Activated CD8-positive, alpha-beta memory T cell treated with anti-CD3 and anti-CD28 coated beads for 36 hours (primary cell): Measurements from ENCODE around the gene DOK4. TPM values are rescaled to one million over a fixed set of nuclear protein-coding genes. Genes with fewer than 3 reads are reported as not detected.

ENCODE experiments used
- CTCF ChIA-PET: fragments of 350-600 bp; sonication (Branson Sonifier 250); formaldehyde crosslinking; loops from one replicate; lab custom pipeline; 2021; ENCODE audit warnings: antibody characterized with exemption; lab: Charles Lee
- POLR2A ChIA-PET: fragments of 350-600 bp; sonication (Branson Sonifier 250); formaldehyde crosslinking; loops from one replicate; lab custom pipeline; 2021; ENCODE audit warnings: antibody characterized with exemption; lab: Charles Lee
- total RNA-seq, 2 experiments: library from RNA; stranded (reverse); gene quantifications; one replicate each; pipeline ENCODE4 v1.2.3, GENCODE V29; 2021

DOK4 gene
- total RNA-seq, 2 experiments from 2014 or later = 4.9 to 5.8 TPM

GRCh38 chr16:57485091-57485915 is 990 bp downstream of the DOK4 start:
- CTCF ChIA-PET = interaction anchor here (1.0 to 1.2 kb wide), 4 partner anchors 11 to 91 kb away, joined by 3 read pairs; no protein-coding TSS in a partner anchor
- POLR2A ChIA-PET = interaction anchor here (1.1 kb wide), 1 partner anchor 38 kb away, joined by 5 read pairs; the partner anchor contains the start of genes CIAPIN1 and COQ9

DNA sequence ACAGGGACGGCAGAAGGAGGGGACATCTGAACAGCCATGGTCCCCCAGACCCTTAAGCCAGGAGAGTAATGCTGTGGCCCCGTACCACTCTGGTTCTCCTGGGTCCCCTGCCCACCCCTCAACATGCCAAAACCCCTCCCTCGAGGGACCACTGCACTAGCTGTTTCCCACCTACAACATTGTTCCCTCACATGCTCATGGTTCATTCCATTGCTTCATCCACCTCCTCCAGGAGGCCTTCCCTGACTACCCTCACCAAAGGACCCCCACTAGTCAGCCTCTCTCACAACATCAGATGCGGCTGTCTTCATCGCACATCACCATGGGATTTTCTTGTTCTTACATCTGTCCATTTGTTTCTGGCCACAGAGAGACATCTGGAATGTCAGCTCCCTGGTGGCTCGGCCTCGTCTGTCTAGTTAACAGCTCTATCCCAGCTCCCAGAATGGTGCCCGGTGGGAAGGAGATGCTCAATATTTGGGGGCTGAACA is 1.7 kb downstream of the DOK4 start:
- POLR2A ChIA-PET = no interaction called here
- CTCF ChIA-PET = interaction anchor here (1.0 kb wide), 1 partner anchor 91 kb away, joined by 3 read pairs; no protein-coding TSS in a partner anchor

DNA sequence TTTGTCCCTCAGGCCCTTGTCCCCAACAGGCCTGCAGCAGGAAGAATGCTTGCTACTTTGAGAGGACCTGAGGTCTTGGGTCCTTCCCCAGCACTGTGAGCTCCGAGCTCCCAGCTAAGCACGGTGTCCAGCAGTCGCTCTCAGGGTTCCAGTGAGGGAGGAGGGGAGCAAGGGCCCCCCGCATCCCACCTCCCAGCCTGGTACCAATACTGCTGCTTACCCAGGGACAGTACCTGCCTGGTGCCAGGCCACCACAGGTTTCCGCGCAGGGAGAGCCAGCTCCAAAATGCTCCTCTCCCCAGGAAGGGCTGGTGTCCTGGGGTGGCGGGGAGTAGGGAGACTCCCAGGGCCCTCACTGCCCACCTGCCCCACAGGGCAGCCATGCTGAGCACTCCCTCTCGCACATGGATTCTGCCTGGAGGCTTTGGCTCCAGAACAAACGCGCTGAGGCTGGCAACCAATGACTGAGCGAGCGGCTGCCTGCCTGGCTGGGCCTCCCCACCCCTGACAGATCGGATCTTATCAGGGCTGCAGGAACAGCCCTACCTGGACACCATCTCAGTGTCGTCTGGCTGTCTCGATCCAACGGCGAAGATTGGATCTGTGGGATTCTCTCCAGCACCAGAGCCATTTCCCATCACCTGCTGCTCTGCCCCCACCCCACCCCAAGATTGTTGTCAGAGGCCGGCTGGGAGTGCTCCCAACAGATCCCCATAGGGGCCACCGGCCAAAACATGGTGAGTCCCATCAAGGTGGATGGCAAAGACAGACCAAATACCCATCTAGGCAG is 2.4 kb downstream of the DOK4 start:
- CTCF ChIA-PET = interaction anchor here (1.0 to 1.9 kb wide), 2 partner anchors 36 to 92 kb away, joined by 3 to 5 read pairs; no protein-coding TSS in a partner anchor
- POLR2A ChIA-PET = interaction anchor here (1.1 kb wide), 1 partner anchor 18 kb away, joined by 3 read pairs; no protein-coding TSS in a partner anchor

DNA sequence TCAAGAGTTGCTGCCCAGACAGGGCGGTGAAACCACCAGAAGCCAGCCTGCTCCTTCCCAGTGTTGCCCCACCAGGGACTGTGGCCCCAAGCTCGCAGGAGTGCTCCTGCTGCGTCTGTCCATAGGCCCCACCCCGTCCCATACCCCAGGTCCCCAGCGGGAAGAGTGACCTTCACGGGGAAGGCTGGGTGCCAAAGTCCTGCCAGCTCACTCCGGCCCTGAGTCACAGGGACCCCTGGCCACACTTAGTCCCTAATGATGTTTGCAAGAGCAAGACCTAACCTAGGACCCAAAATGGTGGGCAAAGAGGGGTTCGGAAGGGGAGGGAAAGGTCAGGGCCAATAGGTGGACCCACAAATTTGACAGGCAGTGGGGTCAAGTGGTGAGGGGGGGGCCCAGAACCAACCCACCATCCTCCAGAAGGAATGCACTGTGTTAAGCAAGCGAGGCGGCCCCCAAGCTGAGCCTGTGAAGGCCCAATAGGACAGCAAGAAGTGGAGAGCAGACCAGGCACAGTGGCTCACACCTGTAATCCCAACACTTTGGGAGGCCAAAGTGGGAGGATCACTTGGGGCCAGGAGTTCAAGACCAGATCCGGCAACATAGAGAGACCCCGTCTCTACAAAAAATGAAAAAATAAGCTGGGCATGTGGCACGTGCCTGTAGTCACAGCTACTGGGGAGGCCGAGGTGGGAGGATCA is 3.3 kb downstream of the DOK4 start:
- ChIA-PET CTCF (interaction anchor here (1.0 to 1.9 kb wide), 2 partner anchors 37 to 94 kb away, joined by 4 to 5 read pairs; no protein-coding TSS in a partner anchor), POLR2A (interaction anchor here (1.1 kb wide), 1 partner anchor 17 kb away, joined by 3 read pairs; no protein-coding TSS in a partner anchor)

- ChIA-PET POLR2A (no interaction called here), CTCF (no interaction called here)
These were observed 4.9 kb downstream of the DOK4 start for GRCh38 chr16:57481421-57481820.

GRCh38 chr16:57480754-57481230 is 5.5 kb downstream of the DOK4 start:
- POLR2A ChIA-PET = no interaction called here

DNA sequence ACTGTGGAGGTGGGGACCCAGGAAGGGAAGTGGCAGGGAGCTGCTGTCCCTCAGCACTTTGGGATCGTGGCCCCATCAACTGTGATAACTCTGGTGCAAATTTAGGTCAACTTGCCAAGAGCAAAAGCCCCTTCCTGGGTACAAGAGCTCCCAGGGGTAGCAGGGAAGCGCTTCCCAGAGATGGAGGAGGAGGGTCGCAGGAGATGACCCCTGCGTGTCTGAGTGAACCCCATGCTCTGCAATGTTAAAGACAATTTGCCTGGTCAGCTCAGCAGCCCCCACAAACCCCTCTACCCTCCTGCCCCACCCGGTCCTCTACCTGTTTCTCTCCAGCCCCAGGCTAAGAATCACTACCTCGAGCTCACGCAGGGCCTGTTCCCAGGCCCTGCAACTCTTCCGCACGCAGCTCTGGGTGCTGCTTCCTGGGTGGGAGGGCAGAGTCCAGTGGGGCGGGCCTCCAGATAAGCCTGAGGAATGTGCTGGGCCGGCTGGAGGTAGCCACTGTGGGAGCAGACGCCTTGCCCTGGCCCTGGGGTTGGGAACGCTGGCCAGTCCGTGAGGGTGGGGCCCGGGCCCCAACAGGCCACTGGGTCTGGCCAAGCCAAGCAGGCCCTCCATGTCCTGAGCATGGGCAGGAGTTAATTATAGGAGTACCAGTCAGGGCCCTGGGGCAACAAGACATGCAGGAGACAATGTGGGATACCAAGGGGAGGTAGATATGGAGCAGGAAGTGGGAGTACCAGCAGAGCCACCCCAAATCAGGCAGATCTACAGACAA is 6.1 kb downstream of the DOK4 start:
- CTCF ChIA-PET = no interaction called here

More at GRCh38 chr16:57480754-57481230, 5.5 kb downstream of the DOK4 start:
- CTCF ChIA-PET = no interaction called here

DNA sequence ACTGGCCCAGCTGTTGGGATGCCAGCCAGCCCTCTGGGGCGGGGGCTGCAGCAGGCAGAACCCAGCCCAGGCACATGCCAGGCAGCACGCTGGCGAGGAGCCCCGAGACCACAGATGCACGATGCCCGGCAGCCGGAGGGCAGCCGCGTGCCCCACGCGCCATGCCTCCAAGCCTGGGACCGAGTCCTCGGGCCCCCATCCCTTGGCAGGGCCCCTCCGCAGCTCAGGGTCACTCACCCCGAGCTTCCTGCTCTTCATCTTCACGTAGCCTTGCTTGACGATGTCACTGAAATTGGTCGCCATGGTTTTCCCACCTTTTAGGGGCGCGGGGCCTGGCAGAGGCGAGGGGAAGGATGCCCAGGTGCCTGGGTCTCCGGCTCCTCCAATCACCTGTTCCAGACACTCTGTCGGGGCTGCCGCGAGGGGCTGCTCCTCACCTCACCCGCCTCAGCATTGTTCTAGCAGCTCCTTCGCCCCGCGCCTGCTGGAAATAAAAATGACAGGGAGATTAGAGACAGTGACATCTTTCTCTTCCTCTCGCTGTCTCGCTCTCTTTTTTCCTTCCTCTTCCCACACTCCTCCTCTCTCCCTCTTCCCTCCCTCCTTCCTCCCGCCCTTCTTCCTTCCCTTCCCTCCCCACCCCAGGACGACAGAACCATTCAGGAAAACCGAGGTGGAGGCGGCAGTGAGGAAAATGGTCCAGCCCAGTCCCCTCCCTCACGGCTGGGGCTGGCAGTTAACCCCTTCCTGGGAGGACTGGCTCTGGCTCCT is 6.9 kb downstream of the DOK4 start:
- ChIA-PET POLR2A (interaction anchor here (0.6 kb wide), 1 partner anchor 103 kb away, joined by 3 read pairs; no protein-coding TSS in a partner anchor), CTCF (no interaction called here)

More for the DNA sequence above, 6.1 kb downstream of the DOK4 start:
- POLR2A ChIA-PET = no interaction called here

- CTCF ChIA-PET = no interaction called here
- POLR2A ChIA-PET = interaction anchor here (0.6 kb wide), 1 partner anchor 104 kb away, joined by 3 read pairs; no protein-coding TSS in a partner anchor
These were observed 7.7 kb downstream of the DOK4 start for GRCh38 chr16:57478396-57479204.

GRCh38 chr16:57477531-57478202 is 8.6 kb downstream of the DOK4 start:
- ChIA-PET POLR2A (no interaction called here), CTCF (interaction anchor here (0.7 kb wide), 1 partner anchor 42 kb away, joined by 4 read pairs; no protein-coding TSS in a partner anchor)

DNA sequence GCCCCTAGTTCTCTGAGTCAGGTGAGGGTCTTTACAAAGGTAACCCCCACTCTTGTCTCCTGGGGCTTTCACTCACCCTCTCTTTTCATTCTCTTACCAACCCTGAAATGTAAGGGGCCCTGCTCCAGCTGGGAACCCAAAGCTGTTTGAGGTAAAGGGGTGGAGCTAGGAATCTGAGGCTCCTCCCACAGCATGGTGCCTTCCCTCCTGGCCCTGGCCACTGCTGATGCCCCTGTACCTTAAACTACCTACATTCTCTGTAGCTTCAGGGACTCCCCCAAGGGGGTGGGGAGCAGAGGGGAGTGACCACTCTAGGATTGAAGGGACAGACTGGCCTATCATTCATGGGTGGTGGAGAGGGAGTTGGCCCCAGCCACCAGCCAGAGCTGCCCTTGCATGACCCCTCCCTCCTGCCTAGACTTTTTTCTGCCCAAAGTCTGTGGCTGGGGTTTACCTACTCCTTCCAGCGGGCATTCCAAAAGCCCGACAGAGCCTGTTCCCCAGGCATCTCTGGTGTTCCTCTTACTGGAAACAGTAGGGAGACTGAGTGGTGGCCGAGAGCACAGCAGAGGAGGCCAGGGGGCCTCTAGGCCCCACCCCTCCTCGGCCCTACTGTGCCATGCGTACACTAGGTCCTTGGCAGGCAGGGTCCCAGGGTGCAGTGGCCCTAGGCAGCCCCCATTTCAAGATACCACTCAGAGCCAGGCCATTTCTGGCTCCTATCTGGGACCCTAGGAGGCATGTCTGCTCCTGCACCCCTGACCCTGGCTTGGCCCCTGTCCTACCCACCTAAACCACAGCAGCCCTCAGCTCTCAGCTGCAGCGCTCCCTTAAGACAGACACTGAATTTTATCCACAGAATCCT is 9.5 kb downstream of the DOK4 start:
- CTCF ChIA-PET = interaction anchor here (0.7 to 3.1 kb wide), 4 partner anchors 14 to 95 kb away, joined by 3 to 20 read pairs (median 11); partner anchors contain the start of gene POLR2C
- POLR2A ChIA-PET = no interaction called here

GRCh38 chr16:57475711-57476339 is 10.5 kb downstream of the DOK4 start:
- ChIA-PET CTCF (interaction anchor here (0.7 to 3.1 kb wide), 10 partner anchors 11 to 109 kb away, joined by 3 to 20 read pairs (median 4); partner anchors contain the start of gene POLR2C), POLR2A (interaction anchor here (0.6 kb wide), 1 partner anchor 16 kb away, joined by 4 read pairs; no protein-coding TSS in a partner anchor)

DNA sequence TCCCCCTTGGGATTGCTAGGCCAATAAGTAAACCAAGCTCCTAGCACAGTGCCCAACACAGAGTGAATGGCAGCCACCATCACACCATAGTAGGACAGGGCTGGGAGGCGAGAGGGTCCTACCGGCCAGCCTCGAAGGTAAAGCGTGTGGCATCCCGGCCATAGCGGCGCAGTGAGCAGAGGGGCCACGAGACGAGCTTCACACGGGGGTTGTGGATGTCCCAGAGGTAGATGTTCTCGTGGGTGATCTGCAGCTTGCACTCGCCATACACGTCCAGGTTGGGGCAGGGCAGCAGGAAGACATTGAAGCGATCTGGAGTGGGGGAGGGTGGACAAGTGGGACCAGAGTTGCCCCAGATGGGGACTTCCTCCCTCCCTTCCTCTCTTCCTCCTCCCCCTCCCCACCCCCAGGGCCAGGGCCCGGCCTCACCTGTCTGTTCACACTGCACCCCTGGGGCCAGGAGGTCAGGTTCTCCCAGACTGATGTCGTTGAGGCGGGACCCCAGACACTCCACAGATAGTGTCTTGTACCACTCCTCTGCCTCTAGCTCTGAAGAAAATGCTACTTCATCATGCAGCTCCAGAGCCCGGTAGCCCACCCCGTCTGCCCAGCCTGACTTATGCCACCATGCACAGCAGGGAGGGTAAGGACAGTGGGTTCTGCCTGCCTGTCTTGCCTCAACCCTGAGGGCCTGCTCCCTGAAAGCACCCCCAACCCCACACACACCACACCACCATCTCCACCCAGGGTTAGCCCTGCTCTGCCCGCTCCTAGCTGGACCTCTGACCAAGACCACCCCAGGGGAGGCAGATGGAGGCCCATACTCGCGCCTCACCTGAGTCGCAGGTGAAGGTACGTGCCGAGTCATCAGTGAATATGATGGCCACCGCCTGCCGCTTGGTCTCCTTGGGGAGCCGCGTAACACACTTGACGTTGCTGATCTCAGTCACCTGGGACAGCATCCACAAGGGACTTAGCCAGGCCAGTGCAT is 11.3 kb downstream of the DOK4 start:
- POLR2A ChIA-PET = interaction anchor here (0.6 kb wide), 1 partner anchor 15 kb away, joined by 4 read pairs; no protein-coding TSS in a partner anchor
- CTCF ChIA-PET = interaction anchor here (0.7 to 3.1 kb wide), 10 partner anchors 10 to 110 kb away, joined by 3 to 20 read pairs (median 4); partner anchors contain the start of gene POLR2C
